Astrocyte (in vitro differentiated cells and primary cell): ENCODE data around the gene MED27.

ENCODE experiments used
- CTCF ChIP-seq: IDR thresholded peaks from 2 replicates; pipeline ENCODE4 v1.5.1; 2011; ENCODE audit warnings: low read depth, mild to moderate bottlenecking, inconsistent platforms, low read length, moderate library complexity; ENCODE audit not compliant: insufficient read depth
- EZH2 ChIP-seq: IDR thresholded peaks from 2 replicates; pipeline ENCODE4 v1.6.1; 2012; ENCODE audit warnings: mild to moderate bottlenecking, low read length, inconsistent platforms; ENCODE audit not compliant: insufficient read depth

- TF ChIP-seq CTCF (no peak), EZH2 (no peak)
Observed at GRCh38 chr9:132043708-132044107, 36.0 kb downstream of the MED27 start.
